H1 (cell line): ENCODE data around the gene INO80C. TPM values are rescaled to one million over a fixed set of nuclear protein-coding genes. Genes with fewer than 3 reads are reported as not detected.

Experiments used
- CTCF ChIA-PET: fragments of 300-600 bp; sonication (Branson Sonifier 250); formaldehyde crosslinking; loops from one replicate; lab custom pipeline; 2021; ENCODE audit not compliant: partially characterized antibody; lab: Charles Lee
- POLR2A ChIA-PET: fragments of 300-600 bp; sonication (Branson Sonifier 250); formaldehyde crosslinking; loops from one replicate; lab custom pipeline; 2021; ENCODE audit warnings: inconsistent platforms; ENCODE audit not compliant: partially characterized antibody; lab: Charles Lee
- DNase-seq, 2 experiments: peaks; one replicate each; pipeline versions ENCODE4 v3.0.0 to v3.0.0-alpha.2; 2010 to 2022; ENCODE audit warnings: low spot score in 2 of 2, low read depth in 1 of 2, mixed read lengths in 1 of 2
- FAIRE-seq: peaks from 2 replicates; lab custom pipeline; 2011; peaks lifted over from hg19 to GRCh38; lab: Jason Lieb, UNC
- H2AFZ ChIP-seq: 2 replicates; pipeline ENCODE4 v1.8.1; 2012; ENCODE audit warnings: low read length, inconsistent platforms
- H2AK5ac ChIP-seq: 2 replicates; pipeline ENCODE4 v1.6.1; 2013; ENCODE audit warnings: low read depth, low read length
- H2BK120ac ChIP-seq: replicated peaks from 2 replicates; pipeline ENCODE3; 2013; ENCODE audit warnings: low read depth, low read length, inconsistent platforms
- H2BK12ac ChIP-seq: 2 replicates; pipeline ENCODE4 v1.6.1; 2013; ENCODE audit warnings: low read depth, low read length
- H2BK15ac ChIP-seq: 2 replicates; pipeline ENCODE4 v1.6.1; 2013; ENCODE audit warnings: low read length
- H2BK20ac ChIP-seq: 2 replicates; pipeline ENCODE4 v1.6.1; 2013; ENCODE audit warnings: low read length
- H2BK5ac ChIP-seq: 2 replicates; pipeline ENCODE4 v1.6.1; 2013; ENCODE audit warnings: low read depth, low read length
- H3K14ac ChIP-seq: 2 replicates; pipeline ENCODE4 v1.6.1; 2013; ENCODE audit warnings: inconsistent platforms; ENCODE audit not compliant: insufficient read length
- H3K18ac ChIP-seq: 2 replicates; pipeline ENCODE4 v1.6.1; 2013; ENCODE audit warnings: low read length; ENCODE audit errors: extremely low read depth
- H3K23ac ChIP-seq: 2 replicates; pipeline ENCODE4 v1.6.1; 2013; ENCODE audit warnings: inconsistent platforms; ENCODE audit not compliant: insufficient read length
- H3K23me2 ChIP-seq: 2 replicates; pipeline ENCODE4 v1.6.1; 2013; ENCODE audit warnings: low read depth, low read length
- H3K27ac ChIP-seq: 2 replicates; pipeline ENCODE4 v1.6.1; 2011; ENCODE audit warnings: low read depth, low read length, inconsistent platforms
- H3K27me3 ChIP-seq, 4 experiments: replicated peaks in 1 of 4; 1 replicate in 1 of 4; 2 replicates in 3 of 4; pipeline versions ENCODE4 v1.6.1 to v1.8.1; 2011 to 2013; ENCODE audit warnings: low read length in 3 of 4, mild to moderate bottlenecking in 3 of 4, inconsistent platforms in 2 of 4, mixed read lengths in 2 of 4, moderate library complexity in 1 of 4; ENCODE audit not compliant: control insufficient read depth in 3 of 4, insufficient read depth in 3 of 4; ENCODE audit errors: extremely low read depth in 1 of 4
- H3K36me3 ChIP-seq, 4 experiments: 2 replicates each; pipeline versions ENCODE4 v1.6.1 to v1.8.1; 2011 to 2013; ENCODE audit warnings: mild to moderate bottlenecking in 4 of 4, low read length in 3 of 4, moderate library complexity in 2 of 4, control low read depth in 1 of 4, inconsistent platforms in 1 of 4; ENCODE audit not compliant: insufficient read depth in 4 of 4, control insufficient read depth in 2 of 4
- H3K4ac ChIP-seq: replicated peaks from 2 replicates; pipeline ENCODE3; 2013; ENCODE audit warnings: low read length, low read depth, mixed read lengths, inconsistent platforms; ENCODE audit not compliant: insufficient read length
- H3K4me1 ChIP-seq, 4 experiments: replicated peaks in 1 of 4; 1 replicate in 1 of 4; 2 replicates in 3 of 4; pipeline versions ENCODE4 v1.6.1 to v1.8.1; 2011 to 2013; ENCODE audit warnings: low read length in 3 of 4, inconsistent platforms in 2 of 4, mixed read lengths in 1 of 4; ENCODE audit not compliant: insufficient read depth in 4 of 4, control insufficient read depth in 3 of 4
- H3K4me2 ChIP-seq, 2 experiments: 2 replicates each; pipeline versions ENCODE4 v1.6.1 to v1.8.1; 2011 to 2013; ENCODE audit warnings: low read depth in 2 of 2, low read length in 2 of 2, control low read depth in 1 of 2, inconsistent platforms in 1 of 2, mild to moderate bottlenecking in 1 of 2; ENCODE audit not compliant: insufficient read depth in 1 of 2
- H3K4me3 ChIP-seq, 4 experiments: fragments of 200-600, 300-600 bp in 1 of 4; sonication (generic), shearing (Covaris generic), sonication (Bioruptor Twin) in 1 of 4; 2 replicates each; pipeline versions ENCODE4 v1.5.1 to v1.8.1; 2011 to 2016; ENCODE audit warnings: low read length in 4 of 4, low read depth in 3 of 4, control low read depth in 2 of 4, inconsistent platforms in 2 of 4, mild to moderate bottlenecking in 2 of 4, mixed read lengths in 1 of 4, moderate library complexity in 1 of 4; ENCODE audit not compliant: insufficient read depth in 2 of 4; ENCODE audit errors: extremely low read depth in 1 of 4
- H3K56ac ChIP-seq: replicated peaks from 2 replicates; pipeline ENCODE3; 2013; ENCODE audit warnings: low read depth, mild to moderate bottlenecking, mixed read lengths, low read length, inconsistent platforms; ENCODE audit not compliant: insufficient read length
- H3K79me1 ChIP-seq: 2 replicates; pipeline ENCODE4 v1.6.1; 2013; ENCODE audit warnings: low read depth, low read length, control low read depth
- H3K79me2 ChIP-seq, 2 experiments: 2 replicates each; pipeline versions ENCODE4 v1.6.1 to v1.8.1; 2012 to 2013; ENCODE audit warnings: low read length in 2 of 2, mild to moderate bottlenecking in 2 of 2, inconsistent platforms in 1 of 2; ENCODE audit not compliant: insufficient read depth in 2 of 2, control insufficient read depth in 1 of 2
- H3K9ac ChIP-seq, 4 experiments: replicated peaks in 1 of 4; 1 replicate in 1 of 4; 2 replicates in 3 of 4; pipeline versions ENCODE4 v1.6.1 to v1.8.1; 2011 to 2013; ENCODE audit warnings: low read depth in 3 of 4, low read length in 3 of 4, control low read depth in 2 of 4, mild to moderate bottlenecking in 2 of 4, moderate library complexity in 2 of 4, inconsistent platforms in 1 of 4; ENCODE audit errors: extremely low read depth in 1 of 4
- H3K9me3 ChIP-seq, 2 experiments: 2 replicates each; pipeline versions ENCODE4 v1.6.1 to v1.8.1; 2012 to 2013; ENCODE audit warnings: mild to moderate bottlenecking in 2 of 2, moderate library complexity in 2 of 2, control low read depth in 1 of 2, inconsistent platforms in 1 of 2, low read depth in 1 of 2, low read length in 1 of 2, mixed read lengths in 1 of 2; ENCODE audit not compliant: insufficient read depth in 2 of 2
- H4K20me1 ChIP-seq, 2 experiments: replicated peaks in 1 of 2; 2 replicates each; pipeline versions ENCODE3 to v1.8.1; 2011 to 2013; ENCODE audit warnings: inconsistent platforms in 2 of 2, low read length in 2 of 2, mild to moderate bottlenecking in 1 of 2; ENCODE audit not compliant: insufficient read depth in 2 of 2, control insufficient read depth in 1 of 2
- H4K5ac ChIP-seq: 2 replicates; pipeline ENCODE4 v1.6.1; 2013; ENCODE audit warnings: low read length, low read depth, mixed read lengths, inconsistent platforms; ENCODE audit not compliant: insufficient read length
- H4K8ac ChIP-seq: 2 replicates; pipeline ENCODE4 v1.8.0; 2013; ENCODE audit warnings: mild to moderate bottlenecking, moderate library complexity, low read length, inconsistent platforms; ENCODE audit not compliant: insufficient read depth; ENCODE audit errors: extremely low read depth
- H4K91ac ChIP-seq: replicated peaks from 2 replicates; pipeline ENCODE3; 2013; ENCODE audit warnings: low read length, mixed read lengths, inconsistent platforms; ENCODE audit not compliant: insufficient read length
- CEBPB ChIP-seq: IDR thresholded peaks from 2 replicates; pipeline ENCODE4 v1.6.1; 2012; ENCODE audit warnings: low read depth, low read length
- NANOG ChIP-seq: IDR thresholded peaks from 2 replicates; pipeline ENCODE4 v1.6.1; 2011; ENCODE audit warnings: low read length, low read depth, mild to moderate bottlenecking, inconsistent platforms; ENCODE audit not compliant: insufficient read depth, poor library complexity, severe bottlenecking
- RBBP5 ChIP-seq: IDR thresholded peaks from 2 replicates; pipeline ENCODE4 v1.7.1; 2012; ENCODE audit warnings: low read depth, mild to moderate bottlenecking, inconsistent platforms, low read length, moderate library complexity, borderline replicate concordance
- WGBS, 2 experiments: shearing (Covaris generic) in 1 of 2; methylation state at CpG; one replicate each; pipeline versions ENCODE4 v1.1.6 to v1.1.7; 2013 to 2015; ENCODE audit warnings: low lambda C conversion rate in 2 of 2, mixed read lengths in 2 of 2, inconsistent platforms in 1 of 2, low coverage in 1 of 2, missing lambda C conversion rate in 1 of 2; ENCODE audit not compliant: insufficient replicate concordance in 2 of 2, insufficient coverage in 1 of 2, insufficient read length in 1 of 2; ENCODE audit errors: extremely low coverage in 1 of 2, missing lambda C conversion rate in 1 of 2; 5-methylcytosine and 5-hydroxymethylcytosine counted together
- polyA plus RNA-seq, 7 experiments: library from polyadenylated mRNA; depleted of rRNA in 3 of 7; stranded (reverse) in 5 of 7; unstranded in 2 of 7; fragments of >200 nt in 5 of 7; fragments of 200-250 nt in 2 of 7; gene quantifications; 1 replicate in 5 of 7; 2 replicates in 1 of 7; 4 replicates in 1 of 7; pipeline versions ENCODE4 v1.2.1 to v1.2.3, GENCODE V29; 2011 to 2013; ENCODE audit warnings: missing spikeins in 2 of 7, mixed read lengths in 2 of 7
- total RNA-seq: library from RNA; stranded (reverse); fragmentation: NEBNext Ultra II Directional; extraction: Animal tissue kit (Norgen Biotek cat#: 25700); gene quantifications from 2 replicates; pipeline ENCODE4 v1.2.1, GENCODE V29; 2021

The INO80C gene
- total and polyA plus RNA-seq, 2 of the 8 experiments (the other 6 are each of a cell fraction or from before 2014, with no cell fraction given), result 30.1 to 48.9 TPM

- no peak for DNase-seq
- Histone ChIP-seq H4K8ac (no peak overlapping the region), H3K9ac (no peak overlapping the region), H3K27ac (no peak overlapping the region), H3K79me2 (no peaks in the 10 kb centered on the region), H2BK20ac (0 out of 2 replicates have a peak overlapping the region, but pooled peaks have one; percentile 63)
- TF ChIP-seq NANOG (no peak), CEBPB (no peak), RBBP5 (no peak)
- TF ChIP-seq, all 59 proteins: peak for 0
- Histone ChIP-seq H3K56ac (no peak overlapping the region), H3K23ac (no peak overlapping the region), H3K18ac (no peak overlapping the region), H3K4me3 (no peak overlapping the region), H3K4me2 (no peak overlapping the region), H2AK5ac (no peak overlapping the region), H3K79me1 (no peaks in the 10 kb centered on the region), H3K36me3 (no peaks in the 10 kb centered on the region), H2BK5ac (peak overlapping the region; percentile 37; the same call in 1 of the 2 replicates), H3K9me3 (no peaks in the 10 kb centered on the region), H3K4me1 (peaks cover 0 to 12% (median 4%) of the 10 kb centered on the region in 4 experiments; a peak in 4 of 7 replicates), H3K14ac (no peak overlapping the region), H3K23me2 (no peaks in the 10 kb centered on the region), H3K27me3 (no peaks in the 10 kb centered on the region), H2AFZ (no peak overlapping the region), H2BK120ac (no peak overlapping the region), H4K20me1 (no peaks in the 10 kb centered on the region), H2BK12ac (peak overlapping the region; percentile 41; the same call in 1 of the 2 replicates), H3K4ac (no peak overlapping the region), H4K91ac (no peak overlapping the region), H2BK15ac (no peak overlapping the region), H4K5ac (no peak overlapping the region)
- 53% methylated on average over 1 of the region's 1 CpG; no CpG with 5 or more reads in 1 of the 2 experiments for WGBS, 2 experiments
- FAIRE-seq, result no peak
- POLR2A ChIA-PET, result interaction anchor here (1.6 kb wide), 1 partner anchor 10 kb away, joined by 6 read pairs; no protein-coding TSS in a partner anchor
- CTCF ChIA-PET, result interaction anchor here (0.7 kb wide), 2 partner anchors 58 to 448 kb away, joined by 3 read pairs; no protein-coding TSS in a partner anchor
These were observed 39.5 kb downstream of the INO80C start for GRCh38 chr18:35458271-35458670.
